ENCODE data around the gene LGALS12. TPM values are rescaled to one million over a fixed set of nuclear protein-coding genes. Genes with fewer than 3 reads are reported as not detected.

Gene LGALS12
- total RNA-seq, 4 donors from 2014 or later: 0.47 to 2.0 TPM; not detected in 2

DNA sequence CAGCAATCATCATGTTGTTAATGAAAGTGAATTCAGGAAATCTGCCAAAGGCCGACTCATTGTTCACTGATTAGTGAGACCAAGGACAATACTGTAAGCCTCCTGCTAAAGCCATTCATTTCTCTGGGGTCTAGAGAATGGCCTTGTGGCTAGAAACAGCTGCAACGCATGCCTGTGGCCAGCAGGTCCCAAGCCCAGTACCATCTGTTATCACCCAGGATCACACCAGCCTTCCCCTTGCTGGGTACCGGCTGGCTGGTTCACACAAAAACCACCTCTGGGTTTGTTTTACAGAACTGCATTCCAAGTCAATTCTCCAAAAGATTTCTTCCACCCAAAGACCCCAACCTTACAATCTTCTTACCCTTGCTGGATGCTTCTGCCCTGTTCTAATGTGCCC, 16.0 kb upstream of the LGALS12 start:
- Histone ChIP-seq H3K36me3 (no peaks in the 10 kb centered on the region), H3K27me3 (no peaks in the 10 kb centered on the region), H3K4me1 (peaks cover 7 to 38% (median 11%) of the 10 kb centered on the region in 3 donors), H3K27ac (peak overlapping the region; percentile 82 to 93 (median 90)), H3K4me3 (peak overlapping the region; percentile 70 to 93), H3K9me3 (peaks cover 0 to 7% (median 0%) of the 10 kb centered on the region in 3 donors)
- no peak for ATAC-seq
- TF ChIP-seq POLR2A (IDR thresholded peaks at IDR 0.05): no peak
- no peak for TF ChIP-seq EP300 (IDR thresholded peaks at IDR 0.05)
- TF ChIP-seq, protein P1, sequence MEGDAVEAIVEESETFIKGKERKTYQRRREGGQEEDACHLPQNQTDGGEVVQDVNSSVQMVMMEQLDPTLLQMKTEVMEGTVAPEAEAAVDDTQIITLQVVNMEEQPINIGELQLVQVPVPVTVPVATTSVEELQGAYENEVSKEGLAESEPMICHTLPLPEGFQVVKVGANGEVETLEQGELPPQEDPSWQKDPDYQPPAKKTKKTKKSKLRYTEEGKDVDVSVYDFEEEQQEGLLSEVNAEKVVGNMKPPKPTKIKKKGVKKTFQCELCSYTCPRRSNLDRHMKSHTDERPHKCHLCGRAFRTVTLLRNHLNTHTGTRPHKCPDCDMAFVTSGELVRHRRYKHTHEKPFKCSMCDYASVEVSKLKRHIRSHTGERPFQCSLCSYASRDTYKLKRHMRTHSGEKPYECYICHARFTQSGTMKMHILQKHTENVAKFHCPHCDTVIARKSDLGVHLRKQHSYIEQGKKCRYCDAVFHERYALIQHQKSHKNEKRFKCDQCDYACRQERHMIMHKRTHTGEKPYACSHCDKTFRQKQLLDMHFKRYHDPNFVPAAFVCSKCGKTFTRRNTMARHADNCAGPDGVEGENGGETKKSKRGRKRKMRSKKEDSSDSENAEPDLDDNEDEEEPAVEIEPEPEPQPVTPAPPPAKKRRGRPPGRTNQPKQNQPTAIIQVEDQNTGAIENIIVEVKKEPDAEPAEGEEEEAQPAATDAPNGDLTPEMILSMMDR (IDR thresholded peaks at IDR 0.05): peak in 1 of 4 experiments; percentile 23
- TF ChIP-seq POLR2AphosphoS5 (IDR thresholded peaks at IDR 0.05): no peak
- 53 to 60% methylated on average over 3 of the region's 3 CpGs for WGBS, 2 donors (ENCODE audit: low coverage in 1 of 2)

DNA sequence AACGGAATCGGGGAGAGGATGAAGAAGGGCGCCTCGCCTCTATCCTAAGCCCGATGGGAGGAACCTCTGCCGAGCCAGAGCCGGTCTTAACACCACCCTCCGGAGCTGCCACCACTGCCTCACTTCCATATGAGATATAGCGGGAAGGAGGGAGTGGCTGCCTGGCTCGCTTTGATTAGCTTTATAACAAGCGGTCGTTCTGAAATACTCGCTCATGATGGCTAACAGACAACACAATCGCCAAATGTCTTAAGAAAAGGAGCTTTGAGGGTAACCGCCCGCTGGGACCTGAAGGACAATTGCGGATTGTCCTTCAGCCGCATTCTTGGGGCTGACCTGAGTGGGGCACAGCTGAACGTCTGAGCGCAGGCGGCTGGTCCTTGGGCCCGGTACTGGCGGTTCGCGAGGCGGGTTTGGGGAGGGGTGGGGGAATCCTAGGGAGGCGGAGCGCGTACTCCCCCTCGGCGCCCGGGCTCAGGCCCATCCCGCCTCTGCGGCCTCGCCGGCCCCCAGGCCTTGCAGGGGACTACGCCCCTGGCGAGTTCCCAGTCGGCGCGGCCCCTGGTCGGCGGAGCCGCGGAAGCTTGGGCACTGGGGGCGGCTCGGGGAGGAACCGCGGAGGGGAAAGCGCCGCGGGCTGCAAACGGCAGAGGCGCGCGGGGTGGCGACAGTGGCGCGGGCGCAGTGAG, 15.2 kb upstream of the LGALS12 start, which contains the start of gene PLAAT5:
PLAAT5 (minus strand) TSS at position 617 of the 689 bp plus-strand sequence; CDS start at position 484, 133 bp downstream.
- TF ChIP-seq, protein P1 (IDR thresholded peaks at IDR 0.05): peak in 1 of 4 experiments; percentile 14
- TF ChIP-seq EP300 (IDR thresholded peaks at IDR 0.05) (no peak), POLR2A (IDR thresholded peaks at IDR 0.05) (peak in 1 of 2 donors; percentile 56), POLR2AphosphoS5 (IDR thresholded peaks at IDR 0.05) (peak; percentile 70)
- peaks cover 7 to 38% (median 11%) of the 10 kb centered on the region in 3 donors for H3K4me1 ChIP-seq
- no peaks in the 10 kb centered on the region for H3K36me3 ChIP-seq
- H3K27me3 ChIP-seq: no peaks in the 10 kb centered on the region
- 0 to 26% methylated on average over 2 to 14 of the region's 60 CpGs for WGBS, 2 donors (ENCODE audit: low coverage in 1 of 2)
- ATAC-seq: peak; percentile 83
- H3K27ac ChIP-seq: peak within 1 kb of the TSS; percentile 82 to 93 (median 90)
- peak within 1 kb of the TSS; percentile 70 to 93 for H3K4me3 ChIP-seq
- peaks cover 0 to under 1% (median 0%) of the 10 kb centered on the region in 3 donors for H3K9me3 ChIP-seq

DNA sequence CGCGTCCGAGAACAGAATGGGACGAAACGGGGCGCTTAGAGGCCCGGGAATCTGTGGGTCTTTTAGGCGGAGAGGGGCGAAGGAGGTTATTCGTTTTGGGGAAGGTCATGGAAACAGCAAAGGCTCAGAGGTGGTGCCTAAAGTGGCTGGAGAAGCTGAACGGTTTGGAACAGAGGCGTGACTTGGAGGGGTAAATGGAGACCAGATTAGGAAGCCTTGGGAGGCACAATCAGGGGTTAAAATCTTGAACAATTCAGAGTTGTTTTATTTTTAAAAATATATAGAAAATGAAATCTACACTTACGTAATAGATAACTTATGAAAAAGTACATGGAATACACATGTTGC, 14.7 kb upstream of the LGALS12 start:
- Histone ChIP-seq H3K4me1 (peaks cover 7 to 38% (median 11%) of the 10 kb centered on the region in 3 donors), H3K9me3 (no peaks in the 10 kb centered on the region), H3K27me3 (no peaks in the 10 kb centered on the region), H3K36me3 (no peaks in the 10 kb centered on the region), H3K27ac (peak overlapping the region; percentile 82 to 93 (median 90)), H3K4me3 (peak overlapping the region; percentile 70 to 93)
- no peak for ATAC-seq
- WGBS, 2 donors (ENCODE audit: low coverage in 1 of 2): 1 to 2% methylated on average over 13 of the region's 13 CpGs
- TF ChIP-seq, protein P1 (IDR thresholded peaks at IDR 0.05): no peak
- no peak for TF ChIP-seq POLR2AphosphoS5 (IDR thresholded peaks at IDR 0.05)
- no peak for TF ChIP-seq POLR2A (IDR thresholded peaks at IDR 0.05)
- TF ChIP-seq EP300 (IDR thresholded peaks at IDR 0.05): no peak

GRCh38 chr11:63491636-63492372, 14.1 kb upstream of the LGALS12 start:
- no peak for ATAC-seq
- no peak for TF ChIP-seq POLR2A (IDR thresholded peaks at IDR 0.05)
- Histone ChIP-seq H3K27me3 (no peaks in the 10 kb centered on the region), H3K36me3 (no peaks in the 10 kb centered on the region), H3K9me3 (no peaks in the 10 kb centered on the region), H3K27ac (peak overlapping the region; percentile 58 to 93 (median 90)), H3K4me1 (peaks cover 7 to 38% (median 11%) of the 10 kb centered on the region in 3 donors), H3K4me3 (peak overlapping the region; percentile 70 to 93)
- WGBS, 2 donors (ENCODE audit: low coverage in 1 of 2): 32% methylated on average over 6 to 11 of the region's 11 CpGs

- Histone ChIP-seq H3K27ac (peak overlapping the region in 2 of 4 donors; percentile 89 to 91), H3K36me3 (no peaks in the 10 kb centered on the region), H3K4me3 (no peak overlapping the region), H3K9me3 (no peaks in the 10 kb centered on the region), H3K27me3 (no peaks in the 10 kb centered on the region), H3K4me1 (peaks cover 7 to 38% (median 11%) of the 10 kb centered on the region in 3 donors)
- TF ChIP-seq POLR2AphosphoS5 (IDR thresholded peaks at IDR 0.05): no peak
- no peak for TF ChIP-seq POLR2A (IDR thresholded peaks at IDR 0.05)
- TF ChIP-seq, protein P1 (IDR thresholded peaks at IDR 0.05): no peak
- no peak for TF ChIP-seq EP300 (IDR thresholded peaks at IDR 0.05)
- 93 to 100% methylated on average over 1 of the region's 1 CpG for WGBS, 2 donors (ENCODE audit: low coverage in 1 of 2)
- no peak for ATAC-seq
These were observed 13.4 kb upstream of the LGALS12 start for GRCh38 chr11:63492441-63492840.

All from gastroesophageal sphincter (tissue), 4 donors.